SW480 (cell line): ENCODE data around the gene PRR36.
"Not testable (repeated sequence)": the region's sequence is repeated elsewhere in the genome, so short reads cannot be mapped to it uniquely, and the experiment has no call there.

Experiments used
- DNase-seq: peaks from one replicate; pipeline ENCODE4 v3.0.0-alpha.2; 2016; ENCODE audit warnings: low spot score

Gene PRR36

DNA sequence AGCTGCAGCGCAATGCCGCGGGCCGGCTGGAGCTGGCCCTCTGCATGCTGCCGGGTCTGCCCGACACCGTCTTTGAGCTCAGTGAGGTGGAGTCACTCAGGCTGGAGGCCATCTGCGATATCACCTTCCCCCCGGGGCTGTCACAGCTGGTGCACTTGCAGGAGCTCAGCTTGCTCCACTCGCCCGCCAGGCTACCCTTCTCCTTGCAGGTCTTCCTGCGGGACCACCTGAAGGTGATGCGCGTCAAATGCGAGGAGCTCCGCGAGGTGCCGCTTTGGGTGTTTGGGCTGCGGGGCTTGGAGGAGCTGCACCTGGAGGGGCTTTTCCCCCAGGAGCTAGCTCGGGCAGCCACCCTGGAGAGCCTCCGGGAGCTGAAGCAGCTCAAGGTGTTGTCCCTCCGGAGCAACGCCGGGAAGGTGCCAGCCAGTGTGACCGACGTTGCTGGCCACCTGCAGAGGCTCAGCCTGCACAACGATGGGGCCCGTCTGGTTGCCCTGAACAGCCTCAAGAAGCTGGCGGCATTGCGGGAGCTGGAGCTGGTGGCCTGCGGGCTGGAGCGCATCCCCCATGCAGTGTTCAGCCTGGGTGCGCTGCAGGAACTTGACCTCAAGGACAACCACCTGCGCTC is 25.7 kb upstream of the PRR36 start:
- no peak for DNase-seq

DNA sequence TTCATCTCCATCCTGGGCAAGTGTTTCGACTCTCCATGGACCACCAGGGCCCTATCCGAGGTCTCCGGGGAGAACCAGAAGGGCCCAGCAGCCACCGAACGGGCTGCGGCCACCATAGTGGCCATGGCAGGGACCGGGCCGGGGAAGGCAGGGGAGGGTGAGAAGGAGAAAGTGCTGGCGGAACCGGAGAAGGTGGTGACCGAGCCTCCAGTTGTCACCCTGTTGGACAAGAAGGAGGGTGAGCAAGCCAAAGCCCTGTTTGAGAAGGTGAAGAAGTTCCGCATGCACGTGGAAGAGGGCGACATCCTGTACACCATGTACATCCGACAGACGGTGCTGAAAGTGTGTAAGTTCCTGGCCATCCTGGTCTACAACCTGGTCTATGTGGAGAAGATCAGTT is 24.8 kb upstream of the PRR36 start:
- DNase-seq = no peak

DNA sequence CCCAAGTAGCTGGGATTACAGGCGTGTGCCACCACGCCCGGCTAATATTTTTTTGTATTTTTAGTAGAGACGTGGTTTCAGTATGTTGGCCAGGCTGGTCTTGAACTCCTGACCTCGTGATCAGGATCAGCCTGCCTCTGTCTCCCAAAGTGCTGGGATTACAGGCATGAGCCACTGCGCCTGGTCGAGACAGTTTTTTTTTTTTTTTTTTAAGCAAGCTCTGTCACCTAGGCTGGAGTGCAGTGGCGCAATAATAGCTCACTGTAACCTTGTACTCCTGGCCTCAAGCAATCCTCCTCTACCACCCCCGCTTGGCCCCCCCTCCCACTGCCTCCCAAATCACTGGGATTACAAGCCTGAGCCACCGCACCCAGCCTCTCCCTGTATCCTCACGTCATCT is 23.1 kb upstream of the PRR36 start:
- no peak for DNase-seq

DNA sequence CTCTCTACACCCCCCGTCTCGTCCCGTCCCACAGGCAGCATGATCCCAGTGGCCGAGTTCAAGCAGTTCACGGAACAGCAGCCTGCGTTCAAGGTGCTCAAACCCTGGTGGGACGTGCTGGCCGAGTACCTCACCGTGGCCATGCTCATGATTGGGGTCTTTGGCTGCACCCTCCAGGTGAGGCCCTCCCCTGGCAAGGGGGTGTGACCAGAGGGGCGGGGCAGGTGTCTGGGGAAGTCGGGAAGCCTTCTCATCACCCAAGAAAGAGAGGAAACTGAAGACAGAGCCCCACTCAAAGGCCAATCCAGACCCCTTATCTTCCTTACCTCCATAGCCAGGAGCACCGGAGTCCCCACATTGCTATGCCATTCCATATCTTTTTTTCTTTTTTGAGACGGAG is 21.4 kb upstream of the PRR36 start:
- no peak for DNase-seq

DNA sequence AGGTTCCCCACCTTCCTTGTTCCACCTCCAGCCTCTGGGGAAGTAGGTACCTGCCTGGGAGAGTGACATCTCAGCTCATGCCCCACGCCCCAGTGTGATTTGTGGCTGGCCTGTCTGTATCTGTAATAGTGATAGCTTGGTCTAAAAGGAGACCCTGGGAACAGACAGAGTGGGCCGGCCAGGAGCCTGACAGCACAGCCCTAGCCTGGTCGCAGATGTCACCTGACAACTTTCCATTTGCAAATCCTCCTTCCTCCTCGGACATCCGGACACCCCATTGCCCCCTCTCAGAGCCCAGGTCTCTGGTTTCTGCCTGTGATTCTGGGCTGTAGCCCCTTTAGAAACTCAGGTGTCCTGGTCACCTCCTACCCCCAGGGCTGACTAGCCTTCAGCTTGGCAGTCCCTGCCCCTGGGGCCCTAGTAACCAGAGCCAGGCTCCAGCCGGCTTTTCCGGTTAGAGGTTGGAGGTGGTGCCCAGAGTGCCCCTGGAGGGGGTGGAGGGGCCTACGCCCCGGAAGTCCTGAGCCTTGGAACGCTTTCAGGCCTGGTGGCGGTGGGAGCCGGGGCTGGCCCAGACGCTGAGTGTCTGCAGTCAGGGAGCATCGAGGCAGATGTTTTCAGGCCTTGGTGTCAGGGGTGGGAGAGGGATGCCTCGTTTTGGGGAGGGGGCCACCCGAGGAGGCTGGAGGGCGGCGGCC is 20.6 kb upstream of the PRR36 start:
- no peak for DNase-seq

DNA sequence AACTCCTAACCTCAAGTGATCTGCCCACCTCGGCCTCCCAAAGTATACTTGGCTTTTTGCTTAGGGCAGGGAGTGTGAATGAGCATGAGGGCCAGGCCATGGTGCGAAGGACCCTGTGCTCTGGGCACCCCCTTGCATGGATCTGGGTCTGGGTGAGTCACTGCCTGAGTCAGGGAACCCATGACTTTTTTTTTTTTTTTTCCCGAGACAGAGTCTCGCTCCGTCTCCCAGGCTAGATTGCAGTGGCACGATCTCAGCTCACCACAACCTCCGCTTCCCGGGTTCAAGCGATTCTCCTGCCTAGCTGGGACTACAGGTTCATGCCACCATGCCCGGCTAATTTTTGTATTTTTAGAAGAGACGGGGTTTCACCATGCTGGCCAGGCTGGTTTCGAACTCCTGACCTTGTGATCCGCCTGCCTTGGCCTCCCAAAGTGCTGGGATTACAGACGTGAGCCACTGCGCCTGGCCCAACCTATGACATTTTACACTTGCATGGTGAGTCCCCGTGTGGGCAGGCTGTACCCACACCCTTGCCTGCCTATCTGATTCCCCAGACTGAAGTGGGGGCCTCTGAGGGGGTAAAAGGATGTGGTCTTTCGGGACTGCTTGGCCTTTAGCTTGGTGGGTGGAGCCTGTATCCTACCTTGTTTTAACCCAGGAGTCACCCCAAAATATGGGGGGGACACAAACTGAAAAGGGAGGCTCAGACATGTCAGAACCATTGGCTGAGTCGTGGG is 19.3 kb upstream of the PRR36 start:
- DNase-seq = not testable (repeated sequence)

DNA sequence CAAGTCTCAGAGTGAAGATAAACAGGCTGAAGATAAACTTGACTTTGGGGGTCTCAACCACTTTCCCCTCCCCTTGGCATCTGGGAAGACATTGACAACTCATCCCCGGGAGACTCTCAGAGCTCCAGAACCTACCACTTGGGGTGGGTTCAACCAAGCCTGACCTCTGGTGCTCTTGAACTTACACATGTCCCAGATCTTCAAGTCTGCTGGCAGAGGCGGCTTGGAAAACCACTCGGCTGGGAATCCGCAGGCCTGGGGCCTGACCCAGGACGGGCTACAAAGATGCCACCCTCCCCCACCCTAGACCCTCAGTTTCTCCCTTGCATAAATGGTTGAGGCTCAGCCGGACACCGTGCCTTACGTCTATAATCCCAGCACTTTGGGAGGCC is 14.6 kb upstream of the PRR36 start:
- no peak for DNase-seq

DNA sequence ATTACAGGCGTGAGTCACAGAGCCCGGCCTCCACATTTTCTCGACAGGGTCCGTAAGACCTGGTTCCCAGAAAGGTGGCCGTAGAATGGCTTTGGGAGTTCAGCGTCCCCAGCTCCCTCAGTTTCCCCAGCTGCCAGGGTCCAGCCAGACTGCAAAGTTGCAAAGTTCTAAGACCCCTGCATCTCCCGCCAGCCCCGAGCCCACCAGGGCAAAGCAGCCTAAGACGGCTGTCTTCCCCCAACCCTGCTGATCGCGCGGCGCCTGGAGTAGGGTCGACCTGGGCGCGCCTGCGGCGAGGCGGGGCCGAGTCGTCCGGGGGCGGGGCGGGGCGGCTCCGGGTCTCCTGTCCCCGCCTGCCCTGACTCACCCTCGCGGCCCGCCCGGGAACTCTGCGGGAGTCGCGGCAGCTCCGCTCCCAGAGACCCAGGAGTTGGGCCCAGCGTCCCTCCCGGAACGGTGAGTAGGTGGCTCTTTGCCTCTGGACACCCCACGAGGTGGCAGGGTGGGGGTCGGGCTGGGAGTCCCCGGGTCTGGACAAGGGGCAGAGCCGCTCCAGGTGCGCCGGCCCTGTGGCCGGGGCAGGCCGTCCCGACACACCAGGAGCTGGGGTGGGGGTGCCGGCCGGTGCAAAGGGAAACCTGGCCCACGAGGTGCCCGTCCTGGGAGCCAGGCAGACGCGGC is 14.1 kb upstream of the PRR36 start, which contains the start of gene LRRC8E:
Gene LRRC8E (plus strand): TSS at position 366 of the 681 bp plus-strand sequence. CDS start 7,094 bp downstream, outside the sequence.
- DNase-seq = peak; percentile 63

DNA sequence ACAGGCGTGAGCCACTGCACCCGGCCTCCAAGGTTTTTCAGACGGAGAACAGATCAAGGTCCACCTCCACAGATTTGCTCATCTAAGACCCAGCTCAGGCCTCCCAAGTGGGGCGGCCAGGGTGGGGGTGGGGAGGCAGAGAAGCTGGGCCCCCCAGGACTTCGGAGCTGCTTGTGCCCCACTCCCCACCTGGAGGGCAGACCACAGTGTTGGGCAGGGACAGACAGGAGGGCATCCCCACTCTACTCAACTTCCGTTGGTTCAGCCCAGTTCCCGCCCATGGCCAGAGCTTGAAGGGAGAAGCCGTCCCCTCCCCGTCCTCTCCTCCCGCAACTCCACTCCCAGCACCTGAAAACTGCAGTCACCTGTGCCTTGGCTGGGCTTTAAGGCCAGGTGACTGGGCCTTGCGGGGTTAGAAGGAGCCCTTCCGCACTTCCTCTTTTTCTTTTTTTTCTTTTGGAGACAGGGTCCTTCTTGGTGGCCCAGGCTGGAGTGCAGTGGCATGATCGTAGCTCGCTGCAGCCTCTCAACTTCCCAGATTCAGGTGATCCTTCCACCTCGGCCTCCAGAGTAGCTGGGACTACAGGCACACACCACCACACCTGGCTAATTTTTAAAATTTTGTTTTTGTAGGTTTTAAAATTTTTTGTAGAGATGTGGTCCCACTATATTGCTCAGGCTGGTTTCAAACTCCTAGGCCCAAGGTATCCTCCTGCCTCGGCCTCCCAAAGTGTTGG is 13.4 kb upstream of the PRR36 start:
- DNase-seq = no peak

DNA sequence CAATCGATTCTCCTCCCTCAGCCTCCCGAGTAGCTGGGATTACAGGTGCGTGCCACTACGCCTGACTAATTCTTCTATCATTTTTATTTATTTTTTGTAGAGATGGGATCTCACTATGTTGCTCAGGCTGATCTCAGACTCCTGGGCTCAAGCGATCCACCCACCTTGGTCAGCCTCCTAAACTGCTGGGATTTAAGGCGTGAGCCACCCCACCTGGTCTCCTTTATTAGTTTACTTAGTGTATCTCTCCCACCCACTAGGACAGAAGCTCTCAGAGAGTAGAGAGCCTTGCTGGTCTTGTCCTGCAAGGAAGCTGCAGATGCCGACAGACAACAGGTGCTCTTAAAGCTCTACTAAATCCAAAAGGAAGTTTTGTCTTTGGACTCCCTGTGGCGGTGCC is 11.6 kb upstream of the PRR36 start:
- no peak for DNase-seq

DNA sequence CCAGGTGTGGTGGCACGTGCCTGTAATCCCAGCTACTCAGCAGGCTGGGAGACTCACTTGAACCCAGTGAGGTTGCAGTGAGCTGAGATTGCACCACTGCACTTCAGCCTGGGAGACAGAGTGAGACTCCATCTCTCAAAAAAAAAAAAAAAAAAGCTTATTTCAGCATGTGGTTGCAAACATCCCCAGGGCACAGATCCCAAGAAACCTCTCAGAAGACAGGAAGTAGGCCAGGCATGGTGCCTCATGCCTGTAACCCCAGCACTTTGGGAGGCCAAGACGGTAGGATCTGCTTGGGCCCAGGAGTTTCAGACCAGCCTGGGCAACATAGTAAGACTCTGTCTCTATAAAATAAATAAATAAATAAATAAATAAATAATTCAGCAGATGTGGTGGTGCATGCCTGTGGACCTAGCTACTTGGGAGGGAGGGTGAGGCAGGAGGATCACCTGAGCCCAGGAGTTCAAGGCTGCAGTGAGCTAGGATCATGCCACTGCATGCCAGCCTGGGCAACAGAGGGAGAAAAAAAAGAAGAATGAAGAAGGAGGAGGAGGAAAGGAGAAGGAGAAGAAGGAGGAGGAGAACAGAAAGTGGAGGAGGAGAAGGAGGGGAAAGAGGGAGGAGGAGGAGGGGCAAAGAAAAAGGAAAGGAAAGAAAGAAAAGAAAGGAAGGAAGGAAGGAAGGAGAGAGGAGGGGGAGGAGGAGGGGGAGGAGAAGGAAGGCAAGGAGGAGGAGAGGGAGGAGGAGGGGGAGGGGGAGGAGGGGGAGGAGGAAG is 9.8 kb upstream of the PRR36 start:
- DNase-seq = no peak

DNA sequence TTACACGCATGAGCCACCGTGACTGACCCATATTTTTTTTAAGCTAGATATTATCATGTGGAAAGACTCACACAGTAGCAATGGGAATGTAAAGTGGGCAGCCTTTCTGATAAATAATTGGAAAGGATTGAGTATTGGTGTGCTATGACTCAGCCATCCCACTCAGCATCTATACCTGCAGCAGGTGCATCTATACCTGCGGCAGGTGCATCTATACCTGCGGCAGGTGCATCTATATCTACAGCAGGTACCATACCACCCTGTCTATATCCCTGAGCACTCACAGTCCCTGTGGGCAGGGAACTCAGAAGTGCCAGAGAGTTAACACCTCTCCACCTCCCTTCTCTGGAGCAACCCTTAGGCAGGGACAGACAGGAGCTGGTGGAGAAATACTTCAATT is 8.9 kb upstream of the PRR36 start:
- DNase-seq = no peak

DNA sequence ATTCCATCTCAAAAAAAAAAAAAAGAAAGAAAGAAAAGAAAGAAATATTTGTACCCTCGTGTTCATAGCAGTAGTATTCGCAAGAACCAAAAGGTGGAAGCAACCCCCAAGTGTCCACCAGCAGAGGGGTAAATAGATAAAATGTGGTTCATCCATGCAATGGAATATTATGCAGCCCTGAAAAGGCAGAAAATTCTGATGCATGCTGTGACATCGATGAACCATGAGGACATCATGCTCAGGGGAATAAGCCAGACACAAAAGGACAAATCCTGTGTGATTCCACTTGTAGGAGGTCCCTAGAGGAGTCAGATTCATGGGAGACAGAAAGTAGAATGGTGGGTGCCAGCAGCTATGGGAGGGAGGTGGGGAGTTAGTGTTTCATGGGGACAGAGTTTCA is 7.7 kb upstream of the PRR36 start:
- DNase-seq = no peak

DNA sequence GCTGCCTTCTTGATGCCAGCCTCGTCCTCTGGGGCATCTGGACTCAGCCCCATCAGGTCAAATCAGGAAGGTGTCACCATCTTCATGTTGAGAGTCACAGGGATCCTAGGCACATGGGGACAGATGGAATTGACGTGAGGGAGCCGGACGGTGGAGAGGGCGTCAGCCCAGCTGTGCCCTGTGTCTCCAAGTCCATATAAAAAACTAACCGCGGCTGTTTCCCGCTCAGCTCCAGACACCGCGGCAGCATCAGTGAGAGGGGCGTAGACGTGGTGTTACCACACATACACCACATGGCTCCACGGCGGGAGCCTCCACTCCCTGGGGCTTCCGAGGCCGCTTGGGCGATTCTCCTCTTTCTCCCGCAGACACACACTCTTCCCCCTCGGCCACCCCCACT is 5.6 kb upstream of the PRR36 start:
- DNase-seq = peak; percentile 52

DNA sequence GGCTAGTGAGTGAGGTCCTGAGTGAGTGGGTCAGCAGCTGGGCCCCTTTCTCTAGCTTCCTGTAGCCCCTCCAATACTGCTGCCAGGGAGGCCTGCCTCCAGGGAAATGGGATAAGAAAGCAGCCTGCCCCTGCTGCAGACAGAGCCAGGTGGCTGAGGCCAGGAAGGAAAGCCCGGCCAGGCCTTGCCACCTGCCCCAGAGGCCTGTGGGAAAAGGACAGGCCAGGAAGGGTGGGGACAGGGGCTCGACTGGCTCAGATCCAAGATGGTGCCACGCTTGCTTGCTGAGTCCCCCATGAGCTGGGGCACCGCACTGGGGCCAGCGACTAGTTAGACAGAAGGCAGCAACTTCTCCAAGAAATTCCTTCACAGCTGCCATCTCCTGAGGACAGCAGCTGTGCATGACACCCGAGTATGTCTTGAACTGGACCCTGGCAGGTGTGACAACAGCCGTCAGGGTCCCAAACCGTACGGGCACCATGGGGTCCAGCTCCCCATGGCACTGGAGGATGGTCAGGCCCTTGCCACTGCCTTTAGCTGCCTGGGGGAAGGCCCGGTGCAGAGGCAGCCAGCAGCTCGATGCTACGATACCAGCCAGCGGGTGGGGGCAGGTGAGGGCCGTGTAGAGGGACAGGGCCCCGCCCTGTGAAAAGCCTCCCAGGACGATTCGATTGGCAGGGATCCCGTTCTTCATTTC is 5.1 kb upstream of the PRR36 start:
- DNase-seq = no peak

DNA sequence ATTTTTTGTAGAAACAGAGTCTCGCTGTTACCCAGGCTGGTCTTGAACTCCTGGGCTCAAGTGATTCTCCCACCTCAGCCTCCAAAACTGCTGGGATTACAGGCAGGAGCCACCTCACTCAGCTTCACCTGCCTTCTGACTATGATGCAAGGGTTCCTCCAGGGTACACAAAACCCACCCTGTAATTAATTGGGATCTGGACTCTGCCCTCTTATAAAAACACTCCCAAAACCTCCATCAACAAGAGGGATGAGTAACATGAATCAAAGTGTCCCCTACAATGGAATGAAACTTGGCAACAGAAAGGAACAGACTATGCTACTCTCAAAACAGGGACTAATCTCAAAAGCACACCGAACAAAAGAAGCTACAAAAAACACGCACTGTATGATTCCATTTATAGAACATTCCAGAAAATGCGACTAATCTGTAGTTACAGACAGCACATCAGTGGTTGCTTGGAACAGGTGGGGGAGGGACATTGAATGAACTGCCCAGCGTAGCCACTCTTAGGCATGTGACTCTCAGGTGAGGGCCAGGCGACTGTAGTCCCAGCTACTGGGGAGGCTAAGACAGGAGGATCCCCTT is 3.2 kb upstream of the PRR36 start:
- peak; percentile 65 for DNase-seq

DNA sequence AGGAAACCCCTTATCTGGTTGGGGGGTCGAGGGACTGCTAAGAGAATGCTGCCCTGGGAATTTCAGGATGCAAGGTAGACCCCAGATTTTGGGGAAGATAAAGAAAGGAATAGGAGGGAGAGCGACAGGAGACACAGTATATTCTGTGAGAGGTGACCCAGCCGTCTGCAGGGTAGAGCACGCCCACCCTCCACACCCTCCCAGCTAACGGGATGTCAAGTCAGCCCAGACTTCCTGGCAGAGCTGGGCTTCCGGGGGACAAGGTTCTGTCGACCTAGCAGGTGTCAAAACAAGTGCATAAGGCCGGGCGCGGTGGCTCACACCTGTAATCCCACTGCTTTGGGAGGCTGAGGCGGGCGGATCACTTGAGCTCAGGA is 695 bp upstream of the PRR36 start:
- no peak for DNase-seq

DNA sequence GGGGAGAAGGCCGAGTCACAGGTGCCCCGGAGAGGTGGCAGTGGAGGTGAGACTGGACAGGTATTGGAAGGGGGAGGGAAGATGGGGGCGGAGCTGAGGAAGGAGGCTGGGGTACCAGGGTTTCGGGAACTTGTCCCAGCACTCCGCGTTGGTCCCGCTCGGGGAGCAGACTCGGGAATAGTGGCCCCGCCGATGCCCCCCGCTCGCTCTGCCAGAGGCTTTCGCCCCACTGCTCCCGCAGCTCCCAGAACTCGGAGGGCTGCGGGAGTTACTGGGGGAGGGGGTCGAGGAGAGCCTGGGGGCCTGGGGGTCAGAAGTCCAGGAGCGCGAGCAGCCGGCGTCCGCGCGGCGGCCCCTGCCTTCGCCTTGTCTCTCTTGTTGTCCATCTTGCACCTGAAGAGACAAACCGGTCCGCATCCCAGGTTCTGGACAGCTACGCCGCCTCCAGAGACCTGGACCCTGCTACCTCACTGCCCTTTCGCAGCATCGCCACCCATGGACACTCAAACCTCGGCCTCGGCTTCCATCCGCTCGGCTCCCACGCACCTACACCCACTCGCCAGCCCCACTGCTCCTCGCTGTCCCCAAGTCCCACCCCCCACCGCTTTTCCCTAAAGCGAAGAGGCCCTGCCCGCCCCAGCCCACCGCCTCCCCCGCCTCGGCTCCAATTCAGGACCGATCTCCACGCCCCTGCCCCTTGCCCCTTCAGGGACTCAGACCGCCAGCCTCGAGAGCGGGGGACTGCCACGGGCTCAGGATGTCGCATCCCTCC is 700 bp downstream of the PRR36 start:
- no peak for DNase-seq
